GM12865 (cell line): ENCODE measurements around the gene CHP2.
"Not testable (repeated sequence)": the region's sequence is repeated elsewhere in the genome, so short reads cannot be mapped to it uniquely, and the experiment has no call there.

Experiments
- DNase-seq: peaks from one replicate; pipeline ENCODE4 v3.0.0; 2010; ENCODE audit warnings: low read depth
- H3K4me3 ChIP-seq: 2 replicates; pipeline ENCODE4 v1.5.1; 2011; ENCODE audit warnings: mild to moderate bottlenecking, low read depth, low read length, control low read depth
- CTCF ChIP-seq: IDR thresholded peaks from 2 replicates; pipeline ENCODE4 v1.5.1; 2011; ENCODE audit warnings: low read length, control low read depth, low read depth, inconsistent platforms; ENCODE audit not compliant: insufficient read depth; ENCODE audit errors: missing control alignments

CHP2 gene

DNA sequence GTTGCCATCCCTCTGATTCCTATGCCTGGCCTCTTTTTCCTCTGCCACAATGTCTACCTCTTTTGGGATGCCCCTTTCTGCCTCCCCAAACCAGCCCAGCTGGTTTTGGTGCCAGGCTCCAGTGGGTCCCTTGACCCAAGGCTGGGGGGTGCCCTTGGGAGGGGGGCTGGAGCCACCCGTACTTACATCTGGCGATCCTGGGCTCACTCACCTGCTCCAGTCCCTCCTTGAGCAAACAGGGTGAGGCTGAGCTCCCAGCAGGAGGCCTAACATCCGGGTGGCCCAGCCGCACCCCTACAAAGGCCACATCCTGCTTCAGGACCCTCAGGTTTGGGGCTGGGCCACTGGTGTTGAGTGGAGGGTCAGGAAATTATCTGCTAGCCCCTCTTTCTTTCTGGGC lies 43.0 kb upstream of the CHP2 start:
- no peak overlapping the region for H3K4me3 ChIP-seq
- no peak for TF ChIP-seq CTCF

GRCh38 chr16:23712976-23713375 lies 41.9 kb upstream of the CHP2 start, which contains the start of gene ERN2:
ERN2 (minus strand) TSS chr16:23713222; CDS start chr16:23713187, 35 bp downstream.
- H3K4me3 ChIP-seq = no peak within 1 kb of the TSS
- no peak for DNase-seq
- no peak for TF ChIP-seq CTCF

More for the DNA sequence above, 43.0 kb upstream of the CHP2 start:
- no peak for DNase-seq

DNA sequence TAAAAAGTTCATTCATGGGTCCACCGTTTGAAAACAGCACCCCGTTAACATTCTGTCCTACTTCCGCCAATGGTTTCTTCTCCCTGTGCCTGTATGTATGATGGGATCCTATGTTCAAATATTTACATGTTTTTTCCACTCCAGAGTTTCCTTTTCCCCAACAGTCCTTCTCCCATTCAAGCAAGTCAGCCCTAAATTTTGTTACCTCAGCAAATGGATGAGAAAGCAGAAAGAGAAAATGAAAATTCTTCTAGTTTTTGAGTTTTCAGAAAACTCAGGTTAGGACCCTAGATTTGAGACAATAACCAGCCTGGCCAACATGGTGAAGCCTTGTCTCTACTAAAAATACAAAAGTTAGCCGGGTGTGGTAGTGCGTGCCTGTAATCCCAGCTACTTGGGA lies 38.3 kb upstream of the CHP2 start:
- TF ChIP-seq CTCF = no peak
- no peak for DNase-seq
- no peak overlapping the region for H3K4me3 ChIP-seq

DNA sequence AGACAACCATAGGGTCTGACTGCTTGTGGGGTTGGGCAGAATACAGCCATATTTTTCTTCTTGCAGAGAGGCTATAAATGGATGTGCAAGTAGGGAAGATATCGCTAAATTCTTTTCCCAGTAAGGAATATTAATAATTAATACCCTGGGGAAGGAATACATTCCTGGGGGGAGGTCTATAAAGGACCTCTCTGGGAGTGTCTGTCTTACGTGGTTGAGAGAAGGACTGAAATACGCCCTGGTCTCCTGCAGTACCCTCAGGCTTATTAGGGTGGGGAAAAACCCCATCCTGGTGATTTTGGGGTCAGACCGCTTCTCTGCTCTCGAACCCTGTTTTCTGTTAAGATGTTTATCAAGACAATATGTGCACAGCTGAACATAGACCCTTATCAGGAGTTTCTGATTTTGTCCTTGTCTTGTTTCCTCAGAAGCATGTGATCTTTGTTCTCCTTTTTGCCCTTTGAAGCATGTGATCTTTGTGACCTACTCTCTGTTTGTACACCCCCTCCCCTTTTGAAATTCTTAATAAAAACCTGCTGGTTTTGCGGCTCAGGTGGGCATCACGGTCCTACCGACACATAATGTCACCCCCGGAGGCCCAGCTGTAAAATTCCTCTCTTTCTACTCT lies 32.1 kb upstream of the CHP2 start:
- not testable (repeated sequence) for H3K4me3 ChIP-seq, DNase-seq

DNA sequence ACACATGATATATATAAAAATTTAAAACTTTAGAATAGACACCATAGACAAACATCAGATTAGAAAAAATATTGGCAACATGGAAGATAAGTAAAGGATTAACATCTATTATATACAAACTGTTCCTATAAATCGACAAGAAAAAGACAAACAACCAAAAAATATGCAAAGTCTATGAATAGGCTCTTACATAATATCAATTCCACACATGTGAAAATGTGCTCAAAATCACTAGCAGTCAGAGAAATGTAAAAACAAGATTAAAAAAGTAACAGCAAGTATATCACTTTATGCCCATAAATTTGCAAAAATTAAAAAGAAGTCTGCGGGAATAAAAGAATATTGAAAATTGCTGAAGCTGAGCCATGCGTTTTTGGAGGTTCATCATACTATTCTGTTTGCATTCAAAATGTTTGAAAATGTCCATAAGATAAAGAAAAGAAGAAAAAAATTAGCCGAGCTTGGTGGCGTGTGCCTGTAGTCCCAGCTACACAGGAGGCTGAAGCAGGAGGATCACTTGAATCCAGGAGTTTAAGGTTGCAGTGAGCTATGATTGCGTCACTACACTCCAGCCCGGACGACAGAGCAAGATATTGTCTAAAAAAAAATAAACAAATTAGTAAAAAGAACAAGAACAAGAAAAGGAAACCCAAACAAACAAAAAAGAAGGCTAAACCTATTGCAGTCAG lies 30.6 kb upstream of the CHP2 start:
- H3K4me3 ChIP-seq = no peak overlapping the region
- DNase-seq = no peak
- no peak for TF ChIP-seq CTCF

DNA sequence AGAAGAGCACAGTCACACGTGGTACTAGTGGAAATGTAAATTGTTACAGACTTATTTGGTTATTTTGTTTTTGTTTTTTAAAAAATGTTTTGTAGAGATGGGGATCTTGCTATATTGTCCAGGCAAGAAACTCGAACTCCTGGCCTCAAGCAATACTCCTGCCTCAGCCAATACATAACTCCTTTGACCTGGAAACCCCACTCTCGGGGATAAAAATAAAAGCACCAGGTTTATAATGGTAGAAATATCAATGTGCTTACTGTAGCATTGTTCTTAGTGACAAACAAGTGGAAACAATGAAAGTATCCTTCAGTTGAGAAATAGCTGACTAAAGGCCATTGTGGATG lies 30.1 kb upstream of the CHP2 start:
- no peak for DNase-seq
- no peak for TF ChIP-seq CTCF
- H3K4me3 ChIP-seq = no peak overlapping the region

GRCh38 chr16:23726710-23727109 lies 28.1 kb upstream of the CHP2 start:
- no peak for TF ChIP-seq CTCF
- no peak for DNase-seq
- H3K4me3 ChIP-seq = no peak overlapping the region
